ENCODE measurements around the gene MARVELD2. TPM values are rescaled to one million over a fixed set of nuclear protein-coding genes. Genes with fewer than 3 reads are reported as not detected.
A peak's percentile ranks its signal among the peaks of the same experiment; 100 is the strongest.
"Not testable (repeated sequence)": the region's sequence is repeated elsewhere in the genome, so short reads cannot be mapped to it uniquely, and the experiment has no call there.

The MARVELD2 gene
- total RNA-seq, 1 donor from 2014 or later, result 1.6 TPM

- Mint-ChIP-seq H3K27me3 (no peaks in the 10 kb centered on the region), H3K4me1 (no peaks in the 10 kb centered on the region), H3K27ac (no peak overlapping the region), H3K36me3 (ENCODE audit: low read depth) (no peaks in the 10 kb centered on the region), H3K9me3 (peaks cover 2% of the 10 kb centered on the region), H3K4me3 (no peak overlapping the region)
- no peak for ATAC-seq (ENCODE audit: low read depth)
- no peak for DNase-seq
- ChIA-PET POLR2A (no interaction called here), CTCF (no interaction called here)
- intact Hi-C loops (cut with micrococcal nuclease), result no loop called here
- TF ChIP-seq CTCF (IDR thresholded peaks at IDR 0.05), result no peak
Observed at GRCh38 chr5:69454460-69455249, 39.7 kb downstream of the MARVELD2 start.

GRCh38 chr5:69455428-69455988 is 40.6 kb downstream of the MARVELD2 start:
- H3K27ac Mint-ChIP-seq; H3K36me3 Mint-ChIP-seq (ENCODE audit: low read depth); POLR2A ChIA-PET; H3K9me3 Mint-ChIP-seq; H3K4me1 Mint-ChIP-seq; intact Hi-C loops (cut with micrococcal nuclease); H3K27me3 Mint-ChIP-seq; DNase-seq; CTCF ChIA-PET; ATAC-seq (ENCODE audit: low read depth); H3K4me3 Mint-ChIP-seq: not testable (repeated sequence)

- intact Hi-C loops (cut with micrococcal nuclease), result no loop called here
- Mint-ChIP-seq H3K9me3 (peaks cover 3% of the 10 kb centered on the region), H3K27me3 (no peaks in the 10 kb centered on the region), H3K4me3 (no peak overlapping the region), H3K36me3 (ENCODE audit: low read depth) (no peaks in the 10 kb centered on the region), H3K27ac (no peak overlapping the region), H3K4me1 (no peaks in the 10 kb centered on the region)
- DNase-seq (no peak), ATAC-seq (ENCODE audit: low read depth) (no peak)
- POLR2A ChIA-PET, result no interaction called here
- TF ChIP-seq CTCF (IDR thresholded peaks at IDR 0.05), result no peak
- CTCF ChIA-PET, result no interaction called here
Observed at GRCh38 chr5:69462170-69462569, 47.3 kb downstream of the MARVELD2 start.

- H3K36me3 Mint-ChIP-seq (ENCODE audit: low read depth); H3K4me1 Mint-ChIP-seq; intact Hi-C loops (cut with micrococcal nuclease); H3K27ac Mint-ChIP-seq; ATAC-seq (ENCODE audit: low read depth); H3K27me3 Mint-ChIP-seq; CTCF ChIA-PET; DNase-seq; H3K9me3 Mint-ChIP-seq; POLR2A ChIA-PET; H3K4me3 Mint-ChIP-seq: not testable (repeated sequence)
Observed at GRCh38 chr5:69466375-69466774, 51.5 kb downstream of the MARVELD2 start.

- no peaks in the 10 kb centered on the region for H3K36me3 Mint-ChIP-seq (ENCODE audit: low read depth)
- H3K4me1 Mint-ChIP-seq, result peaks cover 3% of the 10 kb centered on the region
- POLR2A ChIA-PET, result no interaction called here
- no peak for TF ChIP-seq CTCF (IDR thresholded peaks at IDR 0.05)
- CTCF ChIA-PET, result no interaction called here
- no peak overlapping the region for H3K27ac Mint-ChIP-seq
- H3K9me3 Mint-ChIP-seq, result peaks cover 6% of the 10 kb centered on the region
- DNase-seq, result no peak
- ATAC-seq (ENCODE audit: low read depth), result peak; percentile 50
- no peaks in the 10 kb centered on the region for H3K27me3 Mint-ChIP-seq
- H3K4me3 Mint-ChIP-seq, result no peak overlapping the region
- intact Hi-C loops (cut with micrococcal nuclease), result no loop called here
Observed at GRCh38 chr5:69467442-69468225, 52.7 kb downstream of the MARVELD2 start.

- ChIA-PET CTCF (no interaction called here), POLR2A (no interaction called here)
Observed at GRCh38 chr5:69468631-69469030, 53.7 kb downstream of the MARVELD2 start.

GRCh38 chr5:69471516-69471915 is 56.6 kb downstream of the MARVELD2 start:
- H3K36me3 Mint-ChIP-seq (ENCODE audit: low read depth); H3K27me3 Mint-ChIP-seq; H3K9me3 Mint-ChIP-seq; POLR2A ChIA-PET; DNase-seq; ATAC-seq (ENCODE audit: low read depth); H3K27ac Mint-ChIP-seq; H3K4me1 Mint-ChIP-seq; intact Hi-C loops (cut with micrococcal nuclease); CTCF ChIA-PET; H3K4me3 Mint-ChIP-seq: not testable (repeated sequence)

More at GRCh38 chr5:69468631-69469030, 53.7 kb downstream of the MARVELD2 start:
- intact Hi-C loops (cut with micrococcal nuclease), result no loop called here
- peaks cover 3% of the 10 kb centered on the region for H3K4me1 Mint-ChIP-seq
- H3K4me3 Mint-ChIP-seq, result no peak overlapping the region
- H3K27ac Mint-ChIP-seq, result no peak overlapping the region
- H3K36me3 Mint-ChIP-seq (ENCODE audit: low read depth), result no peaks in the 10 kb centered on the region
- peaks cover 6% of the 10 kb centered on the region for H3K9me3 Mint-ChIP-seq
- DNase-seq (no peak), ATAC-seq (ENCODE audit: low read depth) (no peak)
- no peaks in the 10 kb centered on the region for H3K27me3 Mint-ChIP-seq
- TF ChIP-seq CTCF (IDR thresholded peaks at IDR 0.05), result no peak

GRCh38 chr5:69472535-69473143 is 57.7 kb downstream of the MARVELD2 start:
- intact Hi-C loops (cut with micrococcal nuclease); H3K4me3 Mint-ChIP-seq: not testable (repeated sequence)

More at GRCh38 chr5:69472535-69473143, 57.7 kb downstream of the MARVELD2 start:
- H3K4me1 Mint-ChIP-seq; H3K27ac Mint-ChIP-seq; H3K36me3 Mint-ChIP-seq (ENCODE audit: low read depth); CTCF ChIA-PET; H3K27me3 Mint-ChIP-seq; ATAC-seq (ENCODE audit: low read depth); POLR2A ChIA-PET; H3K9me3 Mint-ChIP-seq; DNase-seq: not testable (repeated sequence)
